ENCODE results near the gene CIROP.

DNA sequence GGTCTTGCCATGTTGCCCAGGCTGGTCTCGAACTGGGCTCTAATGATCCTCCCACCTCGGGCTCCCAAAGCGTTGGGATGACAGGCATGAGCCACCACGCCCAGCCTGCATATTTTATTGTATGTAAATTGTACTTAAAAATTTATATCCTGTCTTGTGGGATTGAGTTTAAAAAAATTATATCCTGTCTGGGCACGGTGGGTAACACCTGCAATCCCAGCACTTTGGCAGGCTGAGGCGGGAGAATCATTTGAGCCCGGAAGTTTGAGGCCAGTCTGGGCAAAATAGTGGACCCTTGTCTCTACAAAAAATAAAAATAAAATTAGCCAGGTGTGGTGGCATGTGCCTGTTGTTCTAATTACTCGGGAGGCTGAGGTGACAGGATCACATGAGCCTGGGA, 28.2 kb upstream of the CIROP start:
- TF ChIP-seq EZH2 (IDR thresholded peaks at IDR 0.05; ENCODE audit: borderline replicate concordance) (no peak), EZH2phosphoT487 (IDR thresholded peaks at IDR 0.05; ENCODE audit: low read depth, severe bottlenecking, unreplicated experiment) (no peak)
- TF ChIP-seq, protein P1, sequence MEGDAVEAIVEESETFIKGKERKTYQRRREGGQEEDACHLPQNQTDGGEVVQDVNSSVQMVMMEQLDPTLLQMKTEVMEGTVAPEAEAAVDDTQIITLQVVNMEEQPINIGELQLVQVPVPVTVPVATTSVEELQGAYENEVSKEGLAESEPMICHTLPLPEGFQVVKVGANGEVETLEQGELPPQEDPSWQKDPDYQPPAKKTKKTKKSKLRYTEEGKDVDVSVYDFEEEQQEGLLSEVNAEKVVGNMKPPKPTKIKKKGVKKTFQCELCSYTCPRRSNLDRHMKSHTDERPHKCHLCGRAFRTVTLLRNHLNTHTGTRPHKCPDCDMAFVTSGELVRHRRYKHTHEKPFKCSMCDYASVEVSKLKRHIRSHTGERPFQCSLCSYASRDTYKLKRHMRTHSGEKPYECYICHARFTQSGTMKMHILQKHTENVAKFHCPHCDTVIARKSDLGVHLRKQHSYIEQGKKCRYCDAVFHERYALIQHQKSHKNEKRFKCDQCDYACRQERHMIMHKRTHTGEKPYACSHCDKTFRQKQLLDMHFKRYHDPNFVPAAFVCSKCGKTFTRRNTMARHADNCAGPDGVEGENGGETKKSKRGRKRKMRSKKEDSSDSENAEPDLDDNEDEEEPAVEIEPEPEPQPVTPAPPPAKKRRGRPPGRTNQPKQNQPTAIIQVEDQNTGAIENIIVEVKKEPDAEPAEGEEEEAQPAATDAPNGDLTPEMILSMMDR (IDR thresholded peaks at IDR 0.05; ENCODE audit: poor library complexity), result no peak
